CMK (cell line): Measurements from ENCODE around the gene POC1B.

Experiments used
- DNase-seq: peaks from one replicate; pipeline ENCODE4 v3.0.0-alpha.2; 2010; ENCODE audit warnings: low read depth

POC1B gene

DNA sequence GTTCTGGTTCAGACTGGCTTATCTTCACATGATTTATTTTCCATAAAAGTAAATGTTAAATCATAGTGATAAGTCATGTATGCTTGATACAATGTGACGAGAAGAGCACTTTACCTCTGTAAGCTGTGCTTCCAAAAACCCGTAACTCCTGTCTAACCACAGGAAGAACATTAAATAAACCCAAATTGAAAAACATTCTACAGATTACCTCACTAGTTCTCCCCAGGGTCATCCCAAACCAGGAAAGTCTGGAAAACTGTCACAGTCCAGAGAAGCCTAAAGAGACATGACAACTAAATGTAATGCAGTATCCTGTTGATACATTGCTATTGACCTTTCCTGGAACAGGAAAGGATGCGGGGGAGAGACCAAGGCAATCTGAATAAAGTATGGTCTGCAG lies 141.0 kb downstream of the POC1B start:
- no peak for DNase-seq

DNA sequence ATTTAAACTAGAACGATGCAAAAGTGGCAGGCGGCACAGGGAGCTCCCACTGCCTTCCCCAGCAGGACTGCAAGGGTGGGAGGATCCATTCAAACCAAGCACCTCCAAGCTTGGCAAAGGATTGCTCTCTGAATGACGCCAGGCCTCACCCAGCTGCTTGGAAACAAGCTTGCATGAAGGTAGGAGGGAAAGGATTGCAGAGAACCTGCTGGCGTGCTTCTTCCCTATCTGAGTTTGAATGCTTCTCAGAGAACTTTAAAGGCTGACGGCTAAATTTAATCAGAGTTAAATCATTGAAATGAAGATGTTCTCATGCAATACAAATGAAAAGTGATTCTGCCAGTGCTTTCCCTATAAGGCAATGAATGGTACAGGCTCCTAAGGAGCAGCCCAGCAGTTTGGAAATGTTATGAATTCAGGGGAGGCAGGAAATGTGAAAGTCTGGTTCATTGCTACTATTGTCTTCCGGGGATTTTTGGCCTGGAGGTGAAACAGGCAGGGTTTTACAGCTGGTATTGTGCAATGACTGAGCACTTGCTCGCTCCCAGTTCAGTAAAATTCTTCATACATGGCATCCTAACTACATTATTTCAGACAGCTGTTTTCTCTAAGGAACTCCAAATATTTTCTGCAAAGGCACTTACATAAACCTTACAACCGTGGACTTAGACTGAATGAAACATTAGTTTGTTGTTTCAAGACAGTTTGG lies 141.6 kb downstream of the POC1B start:
- no peak for DNase-seq

DNA sequence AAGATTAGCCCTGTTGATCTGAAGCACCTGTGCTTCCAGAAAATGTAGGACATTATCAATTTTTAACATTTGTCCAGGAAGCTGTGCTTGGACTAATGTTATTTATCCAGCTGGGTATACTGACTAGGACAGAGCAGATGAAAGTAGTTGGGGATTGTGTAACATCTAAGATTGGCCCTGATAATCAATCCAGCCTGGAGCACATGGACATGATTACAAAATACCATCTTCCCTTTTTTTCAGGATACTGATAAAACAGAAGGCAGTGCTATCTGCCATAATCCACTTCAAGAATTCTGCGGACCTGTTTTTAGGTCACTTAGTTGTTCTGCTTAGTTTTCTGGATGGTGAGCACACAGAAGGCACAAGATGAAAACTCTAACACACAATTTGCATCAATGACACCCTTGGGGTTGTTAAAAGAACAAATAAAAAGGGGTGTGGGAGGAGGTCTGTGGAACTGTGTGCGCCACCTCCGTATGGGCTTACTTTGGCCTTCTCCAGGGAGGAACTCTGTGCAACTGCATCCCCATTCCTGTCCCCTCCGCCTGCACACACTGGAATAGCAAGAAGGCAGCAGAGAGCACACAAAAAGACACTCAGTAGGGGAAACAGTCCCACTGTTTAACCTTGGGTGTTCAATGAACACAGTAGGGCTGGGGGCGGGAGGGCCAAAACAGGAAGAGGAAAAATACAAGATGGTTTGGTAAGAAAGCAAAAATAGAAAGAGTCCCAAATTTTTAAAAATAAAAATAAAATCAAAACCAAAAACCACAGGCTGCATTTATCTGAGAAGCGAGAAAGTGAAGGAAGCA lies 142.4 kb downstream of the POC1B start:
- no peak for DNase-seq

DNA sequence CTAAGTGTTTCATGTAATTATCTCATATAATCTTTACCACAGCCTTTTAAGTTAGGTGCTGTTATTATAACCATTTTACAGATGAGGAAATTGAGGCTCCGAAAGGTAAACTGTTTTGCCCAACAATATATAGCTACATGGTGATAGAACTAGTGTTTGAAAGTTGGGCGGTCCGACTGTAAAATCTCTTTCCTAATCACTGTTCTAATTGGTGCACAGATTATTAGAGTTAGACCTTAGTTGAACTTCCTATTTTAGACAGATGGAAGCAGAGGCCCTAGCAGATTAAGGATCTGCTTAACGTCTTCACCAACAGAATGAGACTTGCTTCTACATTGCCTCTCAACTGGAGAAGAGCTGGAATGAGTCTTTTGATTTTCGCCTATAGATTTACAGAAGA lies 143.5 kb downstream of the POC1B start:
- DNase-seq, result no peak

DNA sequence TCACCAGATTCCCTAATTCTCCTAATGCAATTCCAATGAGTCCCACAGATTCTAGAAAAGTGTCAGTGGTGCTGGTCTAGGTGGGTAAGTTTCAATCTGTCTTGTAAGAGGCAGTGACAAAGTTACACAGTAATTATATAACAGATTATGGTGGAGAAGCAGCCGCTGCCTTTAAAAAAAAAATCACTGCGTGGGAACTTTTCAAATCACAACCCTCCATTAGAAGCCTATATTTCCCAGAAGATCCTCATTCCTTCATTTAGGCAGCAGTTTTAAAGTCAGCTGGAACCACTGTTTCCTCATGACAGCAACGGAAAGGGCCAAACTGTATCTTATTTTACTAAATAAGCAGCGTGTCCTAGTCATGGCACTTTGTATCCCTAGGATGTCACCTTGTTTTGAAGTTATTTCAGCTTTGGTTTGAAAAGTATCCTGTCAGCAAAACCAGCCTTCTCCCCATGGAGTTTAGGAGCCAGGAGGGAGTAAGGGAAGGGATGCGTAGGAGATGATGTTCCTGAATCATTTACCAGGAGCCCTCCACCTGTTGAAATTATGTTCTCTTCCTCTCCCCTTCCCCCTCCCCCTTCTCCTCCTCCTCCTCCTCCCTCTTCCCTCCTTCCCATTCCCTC lies 145.9 kb downstream of the POC1B start:
- DNase-seq, result no peak

DNA sequence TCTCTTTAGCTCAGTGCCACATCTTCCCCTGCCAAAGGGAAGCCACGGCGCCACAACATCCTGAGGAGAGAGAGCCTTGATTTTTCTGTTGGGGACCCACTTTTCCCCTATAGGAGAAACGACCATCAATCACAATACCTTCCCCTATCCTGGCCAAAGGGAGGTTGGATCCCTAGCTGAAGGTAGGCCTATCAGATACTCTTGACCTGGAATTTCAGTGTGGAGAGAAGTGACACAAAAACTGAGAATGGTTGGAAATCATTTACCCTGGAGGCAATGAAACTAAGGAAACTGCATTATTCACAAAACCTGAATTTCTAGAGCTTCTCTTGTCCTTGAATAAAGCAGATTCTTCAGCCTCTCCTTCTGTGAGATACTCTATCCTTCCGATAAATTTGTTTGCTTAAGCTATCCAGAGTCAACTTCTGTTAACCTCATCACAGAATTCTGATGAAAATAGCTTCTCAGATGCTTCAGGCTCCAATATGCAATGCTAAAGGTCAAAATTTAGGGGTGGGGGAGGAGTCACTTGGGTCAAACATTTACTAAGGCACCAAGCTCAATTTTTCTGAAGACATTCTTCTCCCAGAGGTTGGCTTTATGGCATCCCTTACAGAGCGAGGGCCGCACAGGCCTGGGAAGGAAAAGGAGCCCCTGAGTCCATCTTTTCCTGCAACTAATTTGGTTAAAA lies 146.6 kb downstream of the POC1B start:
- DNase-seq, result no peak

DNA sequence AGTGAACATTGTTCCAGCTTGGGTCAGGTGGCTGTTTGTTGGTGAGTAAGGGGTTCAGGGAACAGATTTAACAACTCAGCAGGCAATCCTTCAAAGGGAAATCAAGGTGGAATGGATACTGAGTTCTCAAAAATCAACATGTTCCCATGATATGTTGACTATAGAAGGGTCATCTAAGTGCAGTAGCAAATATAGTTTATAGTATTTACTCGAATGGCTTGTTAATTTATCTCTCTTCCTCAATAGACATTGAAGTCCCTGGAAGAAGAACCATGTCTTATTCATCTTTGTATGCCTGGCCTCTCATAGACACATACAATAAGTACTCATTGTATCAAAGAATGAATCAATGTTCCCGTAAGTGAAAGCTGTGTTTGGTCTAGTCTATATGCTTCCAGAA lies 149.0 kb downstream of the POC1B start:
- no peak for DNase-seq

DNA sequence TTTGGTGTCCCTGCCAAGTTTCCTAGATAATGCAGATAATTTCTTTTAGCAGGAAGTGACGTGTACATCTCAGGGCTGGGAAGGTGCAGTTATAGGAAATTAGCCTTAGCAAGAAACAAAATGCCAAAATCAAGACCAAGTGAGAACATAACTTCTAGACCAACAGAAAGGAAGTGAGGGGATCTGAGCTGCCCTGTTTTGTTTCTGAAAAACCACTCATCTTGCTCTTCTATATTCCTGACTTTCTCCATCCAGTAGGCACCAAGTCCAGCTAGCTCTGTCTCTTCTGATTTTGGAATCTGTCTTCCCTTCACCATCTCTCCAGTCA lies 149.7 kb downstream of the POC1B start:
- DNase-seq, result no peak

DNA sequence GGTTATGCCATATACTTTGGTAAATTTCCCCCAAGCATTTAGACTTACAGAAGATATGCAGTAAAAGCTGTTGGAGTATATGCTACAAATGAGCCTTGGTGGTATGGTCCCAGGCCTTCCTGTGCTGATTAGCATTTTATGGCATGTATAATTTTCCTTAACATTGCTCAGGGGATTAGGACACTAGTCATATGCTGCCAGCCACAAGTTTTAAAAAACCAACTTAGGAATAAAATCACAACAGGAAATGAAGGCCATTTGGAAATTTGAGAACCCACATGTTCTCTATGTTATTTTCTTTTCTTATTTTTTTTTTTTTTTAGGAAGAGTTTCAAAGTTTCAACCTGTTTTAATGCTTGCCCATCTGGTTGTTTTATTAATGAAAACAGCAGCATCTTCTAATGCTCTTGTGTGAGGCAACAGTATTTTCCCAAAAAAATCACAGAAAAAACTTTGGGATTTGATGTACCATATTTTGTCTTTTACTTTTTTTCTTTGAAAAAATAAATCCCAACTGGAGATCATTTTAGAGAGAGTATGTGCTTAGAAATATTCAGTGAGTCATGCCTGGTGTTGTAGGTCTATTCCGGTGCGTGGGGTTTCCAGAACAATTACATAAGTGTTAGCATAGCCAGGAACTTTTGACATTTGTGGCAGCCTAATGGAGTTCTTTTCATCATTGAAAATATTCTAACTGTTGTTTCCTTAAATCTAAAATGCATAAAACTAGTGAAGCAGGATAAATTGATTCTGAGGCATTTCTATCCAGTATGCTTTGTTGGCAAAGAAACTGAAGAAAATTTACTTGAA lies 151.9 kb downstream of the POC1B start:
- no peak for DNase-seq

DNA sequence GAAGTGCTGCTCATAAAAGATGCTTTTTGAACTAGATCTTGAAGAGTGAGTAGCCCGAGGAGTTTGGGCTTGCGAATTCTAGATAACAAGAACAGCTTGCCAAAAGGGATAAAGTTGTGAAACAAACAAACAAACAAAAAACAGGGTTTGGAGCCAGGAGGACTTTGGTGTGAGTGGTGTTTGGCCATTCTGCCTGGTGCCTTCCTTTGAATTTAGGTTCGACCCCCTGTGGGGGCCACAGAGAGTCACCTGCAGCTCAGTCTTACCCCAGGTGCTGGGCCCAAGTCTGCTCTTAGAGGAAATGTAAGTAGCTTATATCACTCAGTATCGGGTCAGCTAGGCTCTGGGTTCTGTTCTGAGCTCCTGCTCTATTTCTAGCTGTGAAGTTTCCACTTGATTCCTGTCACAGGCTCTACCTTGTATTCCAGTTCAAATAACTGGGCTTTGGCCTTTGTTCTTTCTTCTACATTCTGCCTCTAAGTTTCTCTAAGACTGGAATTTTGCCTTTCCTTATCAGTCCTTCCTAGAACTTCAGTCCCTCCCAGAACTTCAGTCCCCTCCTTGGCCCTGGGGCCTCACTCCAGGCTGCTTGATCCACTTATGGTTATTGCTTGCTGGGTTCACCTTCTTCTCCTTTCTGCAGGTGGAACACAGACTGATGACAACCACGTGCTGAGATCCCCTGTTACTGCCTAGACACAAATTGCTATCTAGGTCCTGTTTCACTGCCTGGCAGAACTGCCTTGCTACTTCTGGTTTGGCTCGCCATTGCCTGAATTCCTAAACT lies 153.1 kb downstream of the POC1B start:
- no peak for DNase-seq

DNA sequence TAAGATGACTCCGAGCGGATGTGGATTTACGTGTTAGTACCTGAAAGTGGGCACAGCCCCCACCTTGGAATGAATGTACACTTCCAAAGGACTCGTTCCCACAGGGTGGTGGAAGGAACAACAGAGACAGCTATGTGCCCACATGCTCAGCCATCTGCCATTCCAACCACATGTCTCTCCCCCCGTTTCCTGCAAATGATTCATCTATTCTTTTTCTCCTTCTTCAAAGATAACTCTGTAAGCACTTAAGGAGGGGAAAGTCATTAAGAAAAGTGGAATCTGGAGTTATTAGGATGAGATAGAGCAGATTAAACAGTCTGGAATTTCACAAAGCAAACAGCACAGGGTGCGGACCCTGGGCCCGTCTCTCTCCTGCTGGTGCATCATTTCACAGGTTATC lies 155.0 kb downstream of the POC1B start:
- no peak for DNase-seq

DNA sequence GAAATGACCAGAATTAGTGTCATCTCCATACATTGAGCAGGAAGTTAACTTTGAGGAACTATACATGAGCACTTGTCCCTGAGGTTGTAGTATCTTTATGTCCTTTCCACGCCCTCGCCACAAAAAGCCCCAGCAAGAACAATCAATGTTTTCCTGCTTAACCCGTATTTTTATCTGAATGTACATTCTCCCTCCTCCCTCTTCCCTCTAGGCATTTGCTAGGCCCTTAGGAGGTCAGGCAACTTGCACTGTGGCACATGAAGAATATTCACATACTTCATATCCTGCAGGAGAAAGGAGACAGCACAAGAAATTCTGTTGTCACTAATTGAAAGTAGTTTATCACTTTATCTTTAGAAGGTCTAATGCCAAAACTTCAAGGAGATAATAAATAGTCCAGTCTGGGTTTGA lies 155.4 kb downstream of the POC1B start:
- DNase-seq, result no peak
